Upper lobe of right lung (tissue), 1 donor: ENCODE data around the gene ELOF1. TPM values are rescaled to one million over a fixed set of nuclear protein-coding genes. Genes with fewer than 3 reads are reported as not detected.

Source experiments
- ATAC-seq: fragments of 200-7000 bp; cut with Tn5 transposase; one replicate; pipeline ENCODE4 v1.9.1; 2020; ENCODE audit warnings: mild to moderate bottlenecking, moderate library complexity
- DNase-seq: peaks from one replicate; pipeline ENCODE4 v3.0.0-alpha.2; 2020
- H3K27ac ChIP-seq: fragments of 200-600 bp; one replicate; pipeline ENCODE4 v1.8.0; 2022
- H3K27me3 ChIP-seq: fragments of 200-600 bp; one replicate; pipeline ENCODE4 v1.8.0; 2022; ENCODE audit warnings: mild to moderate bottlenecking
- H3K36me3 ChIP-seq: fragments of 200-600 bp; one replicate; pipeline ENCODE4 v1.8.0; 2022
- H3K4me1 ChIP-seq: fragments of 200-600 bp; one replicate; pipeline ENCODE4 v1.8.0; 2022
- H3K4me3 ChIP-seq: fragments of 200-600 bp; one replicate; pipeline ENCODE4 v1.8.0; 2022; ENCODE audit warnings: mild to moderate bottlenecking
- H3K9me3 ChIP-seq: fragments of 200-600 bp; one replicate; pipeline ENCODE4 v1.8.0; 2022
- intact Hi-C: fragments of 100-400 bp; cut with DNase I; formaldehyde crosslinking; loops from one replicate; pipeline ENCODE4 v1.11.0; 2022
- total RNA-seq: library from RNA; stranded (reverse); fragmentation: NEBNext Ultra II Directional; extraction: Animal tissue kit (Norgen Biotek cat#: 25700); gene quantifications from one replicate; pipeline ENCODE4 v1.2.1, GENCODE V29; 2021
- TF ChIP-seq, protein P1 (sequence below): fragments of 200-600 bp; IDR thresholded peaks from one replicate; pipeline ENCODE4 v1.8.0; 2022; ENCODE audit warnings: antibody characterized with exemption
- donor health status: DM: no; HTN: yes; CAD: no; lungs with severe emphysema.

ELOF1 gene
- total RNA-seq, 1 donor from 2014 or later, result 44.3 TPM

- no peak for DNase-seq
- H3K27ac ChIP-seq, result no peak overlapping the region
Measured at GRCh38 chr19:11563532-11563931, 4.5 kb upstream of the ELOF1 start.

DNA sequence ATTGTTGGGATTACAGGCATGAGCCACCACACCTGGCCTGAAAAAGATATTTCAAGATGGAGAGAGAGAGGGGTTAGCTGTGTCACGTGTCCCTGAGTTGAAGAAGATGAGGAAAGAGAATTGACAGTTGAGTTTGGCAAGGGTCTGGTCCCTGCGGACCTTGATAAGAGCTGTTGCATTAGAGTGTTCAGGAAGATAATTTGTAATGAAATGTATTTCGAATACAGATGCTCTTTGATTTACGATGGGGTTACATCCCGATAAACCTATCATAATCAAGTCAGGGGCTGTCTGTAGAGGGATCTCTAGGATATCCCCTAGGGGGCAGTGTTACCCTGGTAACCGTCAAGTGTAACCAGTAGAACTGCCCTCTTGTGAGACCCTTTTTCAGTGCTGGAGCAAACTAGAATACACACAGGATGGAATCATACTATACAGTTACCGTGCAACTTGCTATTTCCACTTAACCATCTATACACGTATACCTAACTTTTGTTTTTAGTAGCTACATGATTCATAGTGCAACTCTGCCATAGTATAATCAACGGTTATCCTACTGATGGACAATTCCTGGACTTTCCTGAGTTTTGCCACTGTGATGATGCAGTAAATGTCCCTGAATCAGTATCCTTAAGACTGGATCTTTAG lies 1.5 kb upstream of the ELOF1 start:
- H3K4me1 ChIP-seq, result peaks cover 17% of the 10 kb centered on the region
- H3K27me3 ChIP-seq, result no peaks in the 10 kb centered on the region
- TF ChIP-seq, protein P1, sequence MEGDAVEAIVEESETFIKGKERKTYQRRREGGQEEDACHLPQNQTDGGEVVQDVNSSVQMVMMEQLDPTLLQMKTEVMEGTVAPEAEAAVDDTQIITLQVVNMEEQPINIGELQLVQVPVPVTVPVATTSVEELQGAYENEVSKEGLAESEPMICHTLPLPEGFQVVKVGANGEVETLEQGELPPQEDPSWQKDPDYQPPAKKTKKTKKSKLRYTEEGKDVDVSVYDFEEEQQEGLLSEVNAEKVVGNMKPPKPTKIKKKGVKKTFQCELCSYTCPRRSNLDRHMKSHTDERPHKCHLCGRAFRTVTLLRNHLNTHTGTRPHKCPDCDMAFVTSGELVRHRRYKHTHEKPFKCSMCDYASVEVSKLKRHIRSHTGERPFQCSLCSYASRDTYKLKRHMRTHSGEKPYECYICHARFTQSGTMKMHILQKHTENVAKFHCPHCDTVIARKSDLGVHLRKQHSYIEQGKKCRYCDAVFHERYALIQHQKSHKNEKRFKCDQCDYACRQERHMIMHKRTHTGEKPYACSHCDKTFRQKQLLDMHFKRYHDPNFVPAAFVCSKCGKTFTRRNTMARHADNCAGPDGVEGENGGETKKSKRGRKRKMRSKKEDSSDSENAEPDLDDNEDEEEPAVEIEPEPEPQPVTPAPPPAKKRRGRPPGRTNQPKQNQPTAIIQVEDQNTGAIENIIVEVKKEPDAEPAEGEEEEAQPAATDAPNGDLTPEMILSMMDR, result peak; percentile 85
- no peaks in the 10 kb centered on the region for H3K36me3 ChIP-seq
- DNase-seq, result no peak
- intact Hi-C loops, result no loop called here
- no peak overlapping the region for H3K27ac ChIP-seq
- H3K4me3 ChIP-seq, result peak overlapping the region; percentile 93
- no peaks in the 10 kb centered on the region for H3K9me3 ChIP-seq
- peak; percentile 74 for ATAC-seq

More at GRCh38 chr19:11563532-11563931, 4.5 kb upstream of the ELOF1 start:
- Histone ChIP-seq H3K36me3 (no peaks in the 10 kb centered on the region), H3K9me3 (no peaks in the 10 kb centered on the region), H3K4me1 (peaks cover 10% of the 10 kb centered on the region), H3K27me3 (no peaks in the 10 kb centered on the region), H3K4me3 (no peak overlapping the region)
- TF ChIP-seq, protein P1, result no peak
- no peak for ATAC-seq
- intact Hi-C loops, result no loop called here

DNA sequence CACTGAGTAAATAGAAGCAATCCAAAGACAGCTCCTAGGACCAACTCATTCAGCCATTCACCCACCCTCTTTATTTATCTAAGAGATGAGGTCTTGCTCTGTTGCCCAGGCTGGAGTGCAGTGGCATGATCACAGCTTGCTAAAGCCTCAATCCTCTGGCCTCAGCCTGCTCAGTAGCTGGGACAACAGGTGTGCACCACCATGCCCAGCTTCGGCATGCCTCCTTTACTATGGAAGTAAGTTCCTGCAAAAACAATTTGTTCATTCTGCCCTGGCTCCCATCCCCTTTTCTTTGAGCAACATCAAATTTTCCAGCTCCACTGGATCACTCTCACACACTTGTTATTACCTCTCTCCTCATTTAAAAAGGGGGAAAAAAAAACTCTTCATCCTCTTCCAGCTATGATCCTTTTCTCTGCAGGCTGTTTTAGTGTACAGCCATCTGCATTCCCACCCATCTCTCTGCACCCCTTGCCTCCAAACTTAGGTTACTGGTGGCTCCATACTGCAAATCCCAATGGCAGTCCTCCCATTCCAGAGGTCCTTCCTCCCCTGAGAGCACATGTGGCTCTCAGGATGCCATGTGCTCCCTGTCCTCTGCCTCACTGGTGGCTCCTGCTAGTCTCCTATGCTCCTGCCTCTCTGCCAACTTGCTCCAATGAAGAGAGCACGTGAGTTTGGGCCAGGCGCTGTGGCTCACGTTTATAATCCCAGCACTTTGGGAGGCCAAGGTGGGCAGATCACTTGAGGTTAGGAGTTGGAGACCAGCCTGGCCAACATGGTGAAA lies 2.2 kb downstream of the ELOF1 start:
- no peak for DNase-seq
- Histone ChIP-seq H3K27me3 (no peaks in the 10 kb centered on the region), H3K9me3 (no peaks in the 10 kb centered on the region), H3K36me3 (peaks cover 25% of the 10 kb centered on the region), H3K4me1 (peaks cover 17% of the 10 kb centered on the region), H3K4me3 (no peak overlapping the region), H3K27ac (no peak overlapping the region)
- intact Hi-C loops, result no loop called here
- TF ChIP-seq, protein P1, result no peak
- no peak for ATAC-seq

DNA sequence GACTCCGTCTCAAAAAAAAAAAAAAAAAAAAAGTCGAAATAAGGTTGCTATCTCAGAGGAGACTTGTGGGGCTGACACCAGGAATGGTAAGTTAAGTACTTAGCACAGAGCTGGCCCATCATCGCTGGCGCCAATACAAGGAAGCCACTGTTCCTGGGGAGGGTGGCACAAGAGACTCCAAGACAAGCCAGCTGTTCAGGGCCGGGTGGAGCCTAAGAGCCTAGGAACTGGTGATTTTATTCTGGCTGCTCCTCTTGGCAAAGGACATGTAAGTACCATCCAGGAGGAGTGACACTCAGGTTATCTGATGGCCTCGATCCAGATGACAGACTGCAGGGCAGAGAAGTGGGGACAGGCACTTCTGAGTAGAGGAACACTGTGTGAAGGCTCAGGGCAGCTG lies 3.8 kb downstream of the ELOF1 start:
- Histone ChIP-seq H3K27ac (no peak overlapping the region), H3K4me1 (peaks cover 15% of the 10 kb centered on the region), H3K4me3 (no peak overlapping the region), H3K36me3 (peaks cover 25% of the 10 kb centered on the region), H3K9me3 (no peaks in the 10 kb centered on the region), H3K27me3 (no peaks in the 10 kb centered on the region)
- DNase-seq, result no peak
- ATAC-seq, result no peak
- intact Hi-C loops, result no loop called here
- TF ChIP-seq, protein P1, result no peak

DNA sequence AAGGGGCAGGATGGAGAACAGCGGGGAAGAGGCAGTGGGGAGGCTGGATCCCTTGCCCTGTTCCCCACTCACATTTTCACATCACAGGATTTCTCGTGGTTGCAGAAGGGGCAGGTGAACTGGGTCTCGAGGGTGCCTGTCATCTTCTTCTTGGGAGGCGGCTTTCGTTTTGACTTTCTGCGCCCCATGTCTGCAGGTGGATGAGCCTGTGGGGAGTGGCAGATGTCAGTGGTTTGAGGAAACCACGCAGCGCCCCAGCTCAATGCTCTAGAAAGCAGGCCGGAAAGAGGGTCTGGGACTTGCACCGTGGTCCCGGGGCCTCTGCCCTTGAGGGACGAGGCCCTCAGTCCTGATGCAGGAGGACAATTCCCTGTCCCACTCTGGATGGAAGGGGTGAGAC lies 4.9 kb downstream of the ELOF1 start:
- DNase-seq (no peak), ATAC-seq (no peak)
- intact Hi-C loops, result no loop called here
- Histone ChIP-seq H3K27ac (no peak overlapping the region), H3K36me3 (peaks cover 25% of the 10 kb centered on the region), H3K4me1 (peaks cover 7% of the 10 kb centered on the region), H3K4me3 (no peak overlapping the region), H3K9me3 (no peaks in the 10 kb centered on the region), H3K27me3 (no peaks in the 10 kb centered on the region)
- TF ChIP-seq, protein P1, result no peak
